Activated CD4-positive, CD25-positive, alpha-beta regulatory T cell (primary cell): ENCODE results near the gene RIC1.
"Not testable (repeated sequence)": the region's sequence is repeated elsewhere in the genome, so short reads cannot be mapped to it uniquely, and the experiment has no call there.

Experiments used
- DNase-seq, 4 experiments: peaks; one replicate each; lab custom pipeline; 2025; lab: John Stamatoyannopoulos, UW

Gene RIC1

GRCh38 chr9:5624655-5625054 is 4.3 kb upstream of the RIC1 start:
- DNase-seq: no peak

GRCh38 chr9:5626727-5627634 is 1.9 kb upstream of the RIC1 start:
- DNase-seq: no peak

DNA sequence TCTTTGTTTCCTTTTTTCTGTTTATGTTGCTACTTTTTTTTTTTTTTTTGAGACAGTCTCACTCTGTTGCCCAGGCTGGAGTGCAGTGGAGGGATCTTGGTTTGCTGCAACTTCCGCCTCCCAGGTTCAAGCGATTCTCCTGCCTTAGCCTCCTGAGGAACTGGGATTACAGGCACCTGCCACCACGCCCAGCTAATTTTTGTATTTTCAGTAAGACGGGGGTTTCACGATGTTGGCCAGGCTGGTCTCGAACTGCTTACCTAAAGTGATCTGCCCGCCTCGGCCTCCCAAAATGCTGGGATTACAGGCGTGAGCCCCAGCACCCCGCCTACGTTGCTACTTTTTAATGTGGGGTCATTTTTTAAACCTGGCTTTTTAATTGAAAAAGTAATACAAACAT is 1.2 kb upstream of the RIC1 start:
- DNase-seq: not testable (repeated sequence)

DNA sequence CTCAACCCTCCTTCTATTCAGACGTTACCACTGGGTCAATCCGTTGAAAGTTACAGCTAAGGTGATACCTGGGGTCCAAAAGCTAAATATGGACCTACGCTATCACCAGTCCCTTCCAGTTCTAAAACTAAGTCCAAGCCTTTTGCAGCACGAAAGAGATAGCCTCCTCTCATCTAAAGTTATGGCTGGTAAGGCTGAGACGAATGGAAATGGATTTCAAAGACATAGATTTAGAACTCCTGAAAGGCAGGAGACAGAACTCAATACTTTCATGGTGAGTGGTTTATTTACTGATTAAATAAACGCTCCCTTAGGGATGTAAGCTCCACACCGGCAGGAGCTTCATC is 751 bp upstream of the RIC1 start:
- no peak for DNase-seq

GRCh38 chr9:5629312-5630080 is 589 bp downstream of the RIC1 start:
- peak; percentile 34 to 45 (median 40) for DNase-seq

DNA sequence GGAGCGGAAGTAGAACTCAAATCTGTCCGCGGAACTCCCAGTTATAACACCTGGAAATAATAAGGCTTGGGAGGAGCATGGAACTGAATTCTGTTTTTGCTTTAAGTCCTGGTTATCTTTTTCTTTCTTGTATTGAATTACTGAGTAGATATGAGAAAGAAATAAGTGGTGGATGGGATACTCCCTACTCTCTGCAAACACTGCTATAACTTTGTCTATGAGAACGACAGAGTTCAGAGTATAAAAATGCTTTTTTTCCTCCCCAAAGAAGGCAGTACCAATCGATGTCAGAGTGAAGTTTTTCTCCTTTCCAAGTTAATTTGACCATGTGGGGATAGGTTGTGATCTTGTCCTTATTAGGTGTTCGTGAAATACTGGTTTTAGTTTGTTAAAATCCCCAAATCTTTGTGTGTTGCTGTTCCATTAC is 1.2 kb downstream of the RIC1 start:
- DNase-seq: no peak

GRCh38 chr9:5631026-5631425 is 2.1 kb downstream of the RIC1 start:
- no peak for DNase-seq

DNA sequence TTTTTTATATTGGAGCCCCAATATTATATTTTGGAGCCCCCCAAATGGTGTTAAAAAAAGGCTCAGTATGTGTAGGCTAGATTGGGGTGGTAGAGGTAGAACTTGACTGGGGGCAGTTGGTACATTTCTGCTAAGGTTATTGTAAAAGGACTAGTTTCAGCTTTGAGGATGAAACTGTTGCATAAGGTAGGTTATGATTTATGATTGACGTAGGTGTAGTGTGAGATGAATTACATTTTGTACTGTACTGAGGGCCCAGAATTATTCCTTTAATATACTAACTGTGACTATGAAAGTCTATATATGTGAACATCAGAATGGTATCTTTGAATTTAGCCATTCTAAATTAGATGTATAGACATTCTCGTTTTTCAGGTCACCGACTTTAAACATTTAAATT is 3.6 kb downstream of the RIC1 start:
- no peak for DNase-seq

GRCh38 chr9:5633243-5633642 is 4.3 kb downstream of the RIC1 start:
- no peak for DNase-seq

DNA sequence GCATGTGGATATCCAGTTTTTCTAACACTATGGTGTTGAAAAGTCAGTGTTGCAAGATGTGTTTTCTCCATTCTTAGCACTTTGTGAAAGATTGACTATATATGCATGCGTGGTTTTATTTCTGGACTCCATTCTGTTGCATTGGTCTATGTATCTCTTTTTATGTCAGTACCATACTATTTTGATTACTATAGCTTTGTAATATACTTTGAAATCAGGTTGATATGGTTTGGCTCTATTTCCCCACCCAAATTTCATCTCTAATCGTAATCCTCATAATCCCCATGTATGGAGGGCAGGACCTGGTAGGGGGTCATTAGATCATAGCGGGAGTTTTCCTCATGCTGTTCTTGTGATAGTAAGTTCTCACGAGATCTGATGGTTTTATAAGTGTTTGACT is 6.5 kb downstream of the RIC1 start:
- no peak for DNase-seq

DNA sequence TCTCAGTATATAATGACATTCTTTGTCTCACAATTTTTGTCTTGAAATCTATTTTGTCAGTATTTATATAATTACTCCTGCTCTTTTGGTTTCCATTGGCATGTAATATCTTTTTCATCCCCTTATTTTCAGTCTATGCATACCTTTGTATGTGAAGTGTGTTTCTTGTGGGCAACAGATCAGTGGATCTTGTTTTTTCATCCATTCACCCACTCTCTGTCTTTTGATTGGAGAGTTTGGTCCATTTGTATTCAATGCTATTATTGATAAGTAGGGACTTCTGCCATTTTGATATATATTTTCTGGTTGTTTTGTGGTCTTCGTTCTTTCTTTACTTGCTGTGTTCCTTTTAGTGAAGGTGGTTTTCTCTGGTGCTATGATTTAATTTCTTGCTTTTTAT is 10.9 kb downstream of the RIC1 start:
- no peak for DNase-seq

- DNase-seq: no peak
Observed at GRCh38 chr9:5642170-5642569, 13.3 kb downstream of the RIC1 start.

- DNase-seq: no peak
Observed at GRCh38 chr9:5643005-5643624, 14.2 kb downstream of the RIC1 start.

GRCh38 chr9:5644501-5644900 is 15.6 kb downstream of the RIC1 start:
- no peak for DNase-seq

DNA sequence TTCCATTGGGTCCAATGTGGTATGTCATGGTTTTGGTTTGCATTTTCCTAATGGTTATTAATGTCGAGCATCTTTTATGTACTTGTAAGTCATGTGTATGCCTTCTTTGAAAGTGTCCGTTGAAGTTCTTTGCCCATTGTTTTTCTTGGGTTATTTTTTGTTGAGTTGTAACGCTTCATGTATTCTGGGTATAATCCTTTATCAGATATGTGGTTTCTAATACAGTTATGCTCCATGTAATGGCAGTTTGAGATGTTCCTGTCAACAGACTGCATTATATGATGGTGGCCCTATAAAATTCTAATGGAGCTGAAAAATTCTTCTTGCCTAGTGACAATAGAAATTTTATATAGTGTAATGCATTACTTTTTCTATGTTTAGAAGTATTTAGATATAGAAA is 17.2 kb downstream of the RIC1 start:
- DNase-seq: no peak

DNA sequence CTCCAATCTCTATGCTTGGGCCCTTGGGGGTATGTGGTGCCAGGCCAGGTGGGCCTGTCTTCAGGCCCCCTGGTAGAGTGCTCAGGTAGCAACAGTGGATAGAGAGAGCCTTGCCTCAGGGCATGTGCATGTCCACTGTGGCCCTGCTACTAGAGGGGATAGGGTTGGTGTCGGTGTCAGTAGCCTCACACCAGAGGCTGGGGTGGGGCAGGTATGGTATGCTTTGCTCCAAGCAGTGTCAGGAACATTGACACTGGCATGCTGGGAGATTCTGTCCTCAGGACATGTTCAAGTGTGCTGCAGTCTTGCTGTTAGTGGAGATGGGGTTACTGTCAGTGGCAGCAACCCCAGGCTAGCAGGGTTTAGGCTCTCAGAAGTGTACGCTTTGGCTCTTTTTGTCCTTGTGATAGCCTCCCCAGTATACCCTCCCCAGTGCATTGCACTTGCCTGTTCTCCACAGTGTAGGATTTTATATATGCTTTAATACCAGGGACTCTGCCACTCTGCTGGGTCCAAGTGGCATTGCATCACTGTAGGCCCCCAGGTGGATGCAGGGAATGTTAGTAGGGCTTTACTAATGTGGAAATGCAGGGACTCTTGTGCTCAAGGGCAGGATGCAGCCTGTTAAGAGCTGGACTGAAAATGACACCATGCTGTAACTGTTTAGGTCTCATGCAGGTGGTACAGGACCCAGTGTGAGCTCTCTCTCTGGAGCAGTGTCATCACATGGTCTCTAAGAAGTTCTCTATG is 21.6 kb downstream of the RIC1 start:
- no peak for DNase-seq

GRCh38 chr9:5651246-5651645 is 22.3 kb downstream of the RIC1 start:
- DNase-seq: no peak

- no peak for DNase-seq
Observed at GRCh38 chr9:5652821-5653220, 23.9 kb downstream of the RIC1 start.

DNA sequence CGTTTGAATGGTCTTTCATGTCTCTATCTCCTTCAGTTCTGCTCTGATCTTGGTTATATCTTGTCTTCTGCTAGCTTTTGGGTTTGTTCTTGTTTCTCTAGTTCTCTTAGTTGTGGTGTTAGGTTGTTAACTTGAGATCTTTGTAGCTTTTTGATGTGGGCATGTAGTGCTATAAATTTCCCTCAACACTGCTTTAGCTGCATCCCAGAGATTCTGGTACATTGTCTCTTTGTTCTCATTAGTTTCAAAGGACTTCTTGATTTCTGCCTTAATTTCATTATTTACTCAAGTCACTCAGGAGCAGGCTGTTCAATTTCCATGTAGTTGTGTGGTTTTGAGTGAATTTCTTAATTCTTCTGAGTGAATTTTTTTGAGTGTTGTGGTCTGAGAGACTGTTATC is 33.9 kb downstream of the RIC1 start:
- not testable (repeated sequence) for DNase-seq

DNA sequence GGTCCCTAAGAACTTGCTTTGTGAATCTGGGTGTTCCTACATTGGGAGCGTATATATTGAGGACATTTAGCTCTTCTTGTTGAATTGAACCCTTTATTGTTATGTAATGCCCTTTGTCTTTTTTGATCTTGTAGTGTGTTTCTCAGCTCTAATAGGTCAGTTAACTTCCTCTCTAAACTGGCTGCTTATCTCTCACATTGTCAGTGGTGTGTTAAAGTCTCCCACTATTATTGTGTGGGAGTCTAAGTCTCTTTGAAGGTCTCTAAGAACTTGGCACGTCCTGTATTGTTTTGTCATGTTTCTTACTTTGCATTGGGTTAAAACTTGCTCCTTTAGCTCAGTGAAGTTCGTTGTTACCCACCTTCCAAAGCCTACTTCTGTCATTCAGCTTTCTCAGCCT is 36.2 kb downstream of the RIC1 start:
- no peak for DNase-seq

- no peak for DNase-seq
Observed at GRCh38 chr9:5667391-5667790, 38.5 kb downstream of the RIC1 start.

DNA sequence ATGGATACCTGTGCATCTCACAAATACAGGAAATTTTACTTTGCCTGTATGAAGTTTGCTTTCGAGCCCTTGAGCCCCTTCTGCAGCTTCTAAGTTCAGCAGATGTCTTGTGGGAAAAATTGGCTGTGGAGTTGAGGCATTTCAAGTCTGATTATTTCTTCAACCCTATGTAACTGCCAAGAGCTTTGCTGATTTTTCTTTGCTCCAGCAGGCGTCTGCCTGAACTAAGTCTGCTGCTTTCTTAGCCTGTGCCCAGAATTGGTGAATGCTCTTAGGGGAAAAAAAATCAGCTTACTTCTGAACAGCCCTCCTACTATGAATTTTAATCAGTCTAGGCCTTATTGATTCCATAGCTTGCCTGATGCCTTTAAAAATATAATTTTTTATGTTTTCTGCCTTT is 41.2 kb downstream of the RIC1 start:
- no peak for DNase-seq
